GM12872 (cell line): ENCODE data around the gene C12orf56.
A peak's percentile ranks its signal among the peaks of the same experiment; 100 is the strongest.

Experiments
- TF ChIP-seq, protein P1 (sequence below): IDR thresholded peaks from 3 replicates; pipeline ENCODE4 v1.5.1; 2011; ENCODE audit warnings: low read depth, mild to moderate bottlenecking, low read length, moderate library complexity; ENCODE audit not compliant: insufficient read depth

The C12orf56 gene

GRCh38 chr12:64261813-64262212 lies 128.7 kb downstream of the C12orf56 start:
- TF ChIP-seq, protein P1, sequence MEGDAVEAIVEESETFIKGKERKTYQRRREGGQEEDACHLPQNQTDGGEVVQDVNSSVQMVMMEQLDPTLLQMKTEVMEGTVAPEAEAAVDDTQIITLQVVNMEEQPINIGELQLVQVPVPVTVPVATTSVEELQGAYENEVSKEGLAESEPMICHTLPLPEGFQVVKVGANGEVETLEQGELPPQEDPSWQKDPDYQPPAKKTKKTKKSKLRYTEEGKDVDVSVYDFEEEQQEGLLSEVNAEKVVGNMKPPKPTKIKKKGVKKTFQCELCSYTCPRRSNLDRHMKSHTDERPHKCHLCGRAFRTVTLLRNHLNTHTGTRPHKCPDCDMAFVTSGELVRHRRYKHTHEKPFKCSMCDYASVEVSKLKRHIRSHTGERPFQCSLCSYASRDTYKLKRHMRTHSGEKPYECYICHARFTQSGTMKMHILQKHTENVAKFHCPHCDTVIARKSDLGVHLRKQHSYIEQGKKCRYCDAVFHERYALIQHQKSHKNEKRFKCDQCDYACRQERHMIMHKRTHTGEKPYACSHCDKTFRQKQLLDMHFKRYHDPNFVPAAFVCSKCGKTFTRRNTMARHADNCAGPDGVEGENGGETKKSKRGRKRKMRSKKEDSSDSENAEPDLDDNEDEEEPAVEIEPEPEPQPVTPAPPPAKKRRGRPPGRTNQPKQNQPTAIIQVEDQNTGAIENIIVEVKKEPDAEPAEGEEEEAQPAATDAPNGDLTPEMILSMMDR = no peak

DNA sequence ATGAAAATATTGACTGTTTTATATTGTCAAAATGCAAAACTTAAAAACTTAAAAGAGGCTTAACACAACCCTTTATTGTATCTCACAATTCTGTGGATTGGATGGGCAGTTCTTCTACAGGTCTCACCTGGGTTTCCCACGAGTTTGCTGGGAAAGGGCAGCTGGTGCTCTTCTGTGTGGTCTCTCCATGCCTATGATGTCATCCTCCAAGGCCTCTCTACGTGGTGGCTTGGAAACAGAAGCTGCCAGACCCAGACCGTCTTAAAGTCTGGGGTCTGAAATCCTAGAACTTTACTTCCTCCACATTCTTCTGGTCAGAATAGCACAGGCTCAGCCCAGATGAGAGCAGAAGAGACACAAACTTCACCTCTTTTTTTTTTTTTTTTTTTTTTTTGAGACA lies 132.0 kb downstream of the C12orf56 start:
- TF ChIP-seq, protein P1 = no peak

GRCh38 chr12:64256166-64256800 lies 134.3 kb downstream of the C12orf56 start:
- TF ChIP-seq, protein P1 = peak; percentile 44

GRCh38 chr12:64255249-64255648 lies 135.3 kb downstream of the C12orf56 start:
- TF ChIP-seq, protein P1 = no peak

- TF ChIP-seq, protein P1 = no peak
Measured at GRCh38 chr12:64253356-64253755, 137.2 kb downstream of the C12orf56 start.

DNA sequence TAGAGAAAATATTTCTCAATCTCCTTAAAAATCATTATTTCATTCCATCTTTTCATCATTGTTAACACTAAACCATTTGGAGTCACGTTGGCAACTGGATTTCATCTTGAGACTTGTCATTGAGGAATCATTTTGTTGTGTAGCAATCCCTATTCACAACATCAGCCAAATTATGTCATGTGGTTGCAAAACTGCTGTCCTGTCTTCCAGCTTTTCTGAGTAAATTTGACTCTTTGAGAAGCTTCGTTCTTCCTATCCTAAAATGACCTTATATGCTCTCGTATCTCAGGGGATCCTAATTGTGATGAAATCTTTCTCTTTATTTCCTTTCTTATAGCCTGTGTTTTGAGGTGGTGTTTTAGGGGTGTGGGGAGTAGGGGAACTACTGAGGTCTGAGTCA lies 137.9 kb downstream of the C12orf56 start:
- TF ChIP-seq, protein P1 = no peak

GRCh38 chr12:64243809-64244208 lies 146.7 kb downstream of the C12orf56 start:
- TF ChIP-seq, protein P1 = no peak
